SHP77 treated with DMSO at 0.1 percent for 48 hours (cell line): ENCODE data around the gene ERC1.

ENCODE experiments used
- DNase-seq: peaks from one replicate; lab custom pipeline; 2025; lab: John Stamatoyannopoulos, UW

Gene ERC1

DNA sequence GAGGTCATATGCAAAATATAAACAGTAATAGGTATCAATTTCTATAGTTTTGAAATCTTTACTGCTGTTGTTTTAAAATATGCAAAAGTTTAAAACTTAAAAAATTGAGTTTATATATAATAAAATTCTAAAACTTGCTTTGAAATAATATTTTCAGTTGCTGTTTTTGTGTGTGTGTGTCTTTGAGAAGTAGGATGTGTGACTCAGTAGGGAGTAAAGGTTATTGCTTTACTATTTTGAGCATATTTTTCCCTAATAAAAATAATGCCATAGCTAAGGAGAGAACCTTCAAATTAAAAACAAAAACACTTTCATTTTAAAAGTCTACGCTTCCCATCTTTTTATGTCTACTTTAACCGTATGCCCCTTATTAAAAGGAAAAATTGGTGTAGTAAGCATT lies 365.3 kb downstream of the ERC1 start:
- DNase-seq = no peak

DNA sequence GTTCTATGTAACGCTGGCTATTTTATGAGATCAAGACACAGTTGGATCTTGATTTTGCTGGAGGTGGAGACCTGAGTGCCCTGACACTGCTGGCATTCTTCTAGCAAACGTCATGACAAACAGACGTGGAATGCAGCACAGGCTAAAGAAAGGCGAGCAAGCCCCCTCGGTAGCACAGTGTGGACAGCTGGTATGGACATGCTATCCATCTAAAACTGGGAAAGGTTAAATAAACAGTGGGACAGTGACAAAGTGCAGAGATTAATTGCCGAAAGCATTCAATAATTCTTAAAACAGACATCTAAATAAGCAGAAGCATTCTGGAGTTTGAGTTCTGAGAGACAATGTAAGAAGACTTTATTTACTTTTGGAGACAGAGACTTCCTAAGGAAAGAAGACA lies 366.1 kb downstream of the ERC1 start:
- no peak for DNase-seq

DNA sequence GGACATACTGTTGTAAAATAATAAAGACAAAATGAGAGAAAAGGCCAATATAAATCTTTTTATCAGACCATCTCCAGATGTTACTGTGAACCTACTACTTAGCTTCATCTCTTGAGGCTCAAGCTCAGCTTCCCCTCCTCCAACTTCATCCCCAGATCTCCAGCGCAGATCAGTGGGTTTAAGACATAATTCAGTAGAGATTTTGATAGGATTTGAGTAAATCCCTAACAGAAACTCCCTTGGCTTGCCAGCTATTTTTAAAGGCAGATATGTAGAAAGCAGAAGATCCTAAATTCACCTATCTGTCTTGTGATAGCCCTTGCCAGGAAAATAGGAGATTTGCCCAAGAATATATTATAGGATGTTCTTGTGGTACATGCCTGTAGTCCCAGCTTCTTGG lies 366.7 kb downstream of the ERC1 start:
- DNase-seq = no peak

DNA sequence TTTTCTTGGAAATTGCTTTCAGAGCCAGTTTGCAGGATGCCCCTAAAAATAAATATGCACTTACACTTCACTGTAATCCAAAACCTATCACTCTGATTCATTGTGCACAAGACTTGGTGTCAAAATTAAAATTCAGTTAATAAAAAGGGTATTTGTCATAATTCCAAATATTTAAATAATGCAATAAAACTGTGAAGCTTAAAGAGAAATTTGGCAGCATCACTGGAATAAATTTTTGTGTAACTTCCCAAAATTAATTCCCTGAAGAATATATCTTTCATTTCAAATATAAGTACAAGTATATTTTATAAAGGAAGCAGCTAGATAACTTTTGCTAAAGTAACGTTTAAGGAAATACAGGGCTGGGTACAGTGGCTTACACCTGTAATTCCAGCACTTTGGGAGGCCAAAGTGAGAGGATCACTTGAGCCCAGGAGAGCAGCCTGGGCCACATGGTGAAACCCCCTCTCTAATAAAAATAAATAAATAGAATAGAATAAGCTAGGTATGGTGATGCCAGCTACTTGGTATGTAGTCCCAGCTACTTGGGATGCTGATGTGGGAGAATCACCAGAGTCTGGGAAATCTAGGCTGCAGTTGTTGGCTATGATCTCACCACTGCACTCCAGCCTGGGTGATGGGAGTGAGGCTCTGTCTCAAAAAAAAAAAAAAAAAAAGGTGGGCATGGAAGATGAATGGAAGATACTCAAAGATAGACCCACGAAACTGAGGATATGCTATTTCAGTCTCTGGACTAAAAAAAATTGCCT lies 369.6 kb downstream of the ERC1 start:
- no peak for DNase-seq

DNA sequence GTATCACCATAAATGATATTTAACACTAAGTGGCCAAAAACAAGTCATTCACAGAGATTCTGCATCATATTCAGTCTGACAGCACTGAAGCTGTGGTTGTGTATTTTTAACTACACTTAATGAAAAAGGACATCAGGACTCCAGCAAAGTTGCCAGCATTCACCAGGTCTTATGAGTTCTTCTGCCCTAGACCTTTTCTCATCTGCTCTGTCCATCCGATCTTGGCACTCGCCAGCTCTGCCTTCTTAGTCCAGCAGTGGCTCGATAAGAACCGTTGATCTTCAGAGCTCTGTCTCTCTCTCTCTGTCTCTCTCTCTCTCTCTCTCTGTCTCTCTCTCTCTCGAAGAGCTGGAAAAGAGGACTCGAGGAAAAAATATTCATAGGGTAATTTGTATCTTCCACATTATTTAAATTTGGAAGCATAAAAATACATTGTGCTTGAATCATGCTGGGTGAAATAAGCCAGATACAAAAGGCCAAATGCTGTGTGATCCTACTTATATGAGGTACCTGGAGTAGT lies 371.2 kb downstream of the ERC1 start:
- no peak for DNase-seq

DNA sequence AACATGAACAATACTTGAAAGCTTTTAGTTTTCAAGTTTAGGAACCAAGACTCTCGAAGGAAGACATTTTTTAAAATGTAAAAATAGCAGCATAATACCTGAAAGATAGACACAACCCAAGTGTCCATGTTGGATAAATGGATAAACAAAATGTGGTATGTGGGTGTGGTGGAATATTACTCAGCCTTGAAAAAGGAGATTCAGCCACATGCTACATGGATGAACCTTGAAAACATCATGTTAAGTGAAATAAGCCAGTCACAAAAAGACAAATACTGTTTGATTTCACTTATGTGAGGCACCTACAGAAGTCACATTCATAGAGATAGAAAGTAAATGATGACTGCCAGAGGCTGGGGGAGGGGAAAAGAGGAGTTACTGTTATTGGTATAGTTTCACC lies 374.7 kb downstream of the ERC1 start:
- no peak for DNase-seq

DNA sequence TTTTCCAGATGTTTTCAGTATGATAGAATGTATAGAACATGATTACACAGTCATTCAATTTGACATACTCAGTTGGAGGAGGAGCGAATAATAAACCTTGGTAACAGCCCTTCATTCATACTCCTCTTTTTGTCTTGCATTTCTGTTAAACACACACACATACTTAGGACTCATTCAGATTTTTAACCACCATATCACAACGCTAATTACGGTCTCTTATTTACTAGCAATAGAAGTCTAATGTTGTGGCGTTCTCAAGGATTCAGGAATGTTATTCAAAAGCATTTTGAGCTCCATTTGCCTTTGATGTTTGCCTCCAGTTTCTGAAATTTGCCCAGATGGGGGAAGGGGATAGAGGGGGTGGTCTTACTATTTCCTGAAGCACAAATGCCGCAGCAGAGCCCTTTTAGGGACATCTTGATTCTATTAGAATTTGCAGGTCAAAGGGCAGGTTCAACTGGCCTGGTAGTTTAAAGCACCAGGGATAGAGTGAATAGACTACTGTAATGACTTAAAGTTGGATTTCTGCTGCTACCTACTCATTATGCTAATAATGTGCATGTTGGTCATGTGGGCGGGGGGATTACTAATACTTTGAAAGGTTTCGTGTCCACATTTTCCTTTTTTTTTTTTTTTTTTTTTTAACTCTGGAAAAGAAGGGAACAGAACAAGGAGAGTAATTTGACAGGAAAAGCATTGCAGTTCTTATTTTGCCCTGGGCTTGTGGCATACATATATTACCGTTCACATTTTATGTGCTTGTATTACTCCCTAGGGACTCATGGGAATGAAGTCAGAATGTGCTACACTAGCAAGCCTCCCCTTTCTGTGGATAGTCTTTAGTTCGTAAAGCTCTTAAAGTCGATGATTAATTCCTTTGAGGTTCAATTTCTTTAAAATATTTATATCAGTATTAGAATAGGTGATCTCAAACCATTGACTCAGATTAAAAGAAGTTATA lies 376.6 kb downstream of the ERC1 start:
- DNase-seq = no peak

DNA sequence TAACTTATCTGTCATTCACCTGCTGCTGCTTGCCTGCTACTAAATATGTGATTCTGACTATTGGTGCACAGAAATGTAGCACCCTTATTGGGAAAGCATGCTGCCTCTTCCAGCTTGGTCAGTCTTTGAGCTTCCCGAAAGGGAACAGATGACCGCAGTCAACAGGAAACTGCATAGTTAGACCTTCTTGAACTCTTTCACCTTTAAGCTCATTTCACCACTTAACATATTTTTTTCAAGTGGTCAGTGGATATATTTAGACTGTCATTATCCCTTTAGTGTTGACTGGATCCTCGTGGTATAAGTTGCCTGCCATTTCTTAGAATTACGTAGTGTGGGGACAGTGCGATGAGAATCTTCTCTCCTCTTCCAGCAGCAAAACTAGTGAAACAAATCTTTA lies 378.4 kb downstream of the ERC1 start:
- no peak for DNase-seq

DNA sequence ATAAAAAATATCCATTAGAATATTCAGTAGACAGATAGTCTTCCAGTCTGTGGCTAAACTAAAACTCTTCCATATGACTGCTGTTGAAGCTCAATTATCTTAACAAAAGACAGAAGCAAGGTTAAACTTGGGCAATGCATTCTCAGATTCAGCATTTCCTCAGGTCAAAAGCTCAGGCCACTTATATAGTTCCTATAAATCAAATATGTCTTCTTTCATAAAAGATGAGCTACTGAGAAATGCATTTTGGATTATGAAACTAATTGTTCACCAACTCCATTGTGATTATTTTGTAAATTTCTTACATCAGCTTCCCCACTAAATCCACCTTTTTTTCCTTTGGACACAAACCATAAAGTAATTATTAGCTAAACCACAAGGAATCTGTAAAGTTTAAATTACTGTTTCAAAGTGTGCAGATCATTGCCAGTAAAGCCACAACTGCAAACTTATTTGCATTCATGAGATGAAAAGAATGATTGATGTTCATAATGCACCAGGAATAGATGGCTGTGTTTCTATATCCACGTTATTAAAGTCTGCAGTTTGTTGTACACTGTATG lies 379.0 kb downstream of the ERC1 start:
- no peak for DNase-seq

DNA sequence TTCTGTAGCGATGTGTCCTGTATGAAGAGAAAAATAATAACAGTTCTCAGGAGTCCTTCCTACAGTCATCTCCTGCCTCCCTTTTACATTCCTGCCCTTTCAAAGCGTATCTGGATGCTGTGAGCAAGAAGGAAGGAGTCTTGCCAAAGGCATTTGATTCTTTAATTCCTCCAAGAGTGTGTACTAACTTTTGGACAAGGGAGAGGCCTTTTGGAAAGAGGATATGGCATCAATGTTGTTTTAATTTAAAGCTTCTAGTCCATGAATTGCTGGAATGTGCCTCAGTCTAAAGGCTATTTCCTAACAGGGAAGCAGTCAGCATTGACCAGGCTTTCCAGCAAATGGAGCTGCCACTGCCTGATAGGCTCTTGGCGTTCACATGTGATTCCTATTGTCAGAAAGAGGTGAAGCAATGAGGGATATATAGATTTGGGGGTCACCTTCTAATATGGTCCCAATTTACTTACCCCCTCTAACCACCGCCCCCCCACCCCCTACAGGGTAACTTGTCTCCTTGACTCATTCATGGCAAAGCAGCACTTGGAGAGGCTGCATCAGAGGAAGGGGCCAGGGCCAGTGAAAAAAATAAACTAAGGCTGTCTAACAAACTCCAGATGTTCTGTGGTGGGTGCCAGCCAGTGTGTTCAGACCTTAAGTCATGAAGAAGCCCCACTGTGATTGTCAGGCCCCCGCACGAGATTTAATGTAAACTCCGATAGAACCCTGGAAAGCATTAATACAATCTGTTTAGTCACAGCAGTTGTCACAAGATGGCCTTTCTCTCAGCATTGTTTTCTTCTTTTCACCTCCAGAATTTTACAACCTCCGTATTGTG lies 383.1 kb downstream of the ERC1 start:
- DNase-seq = no peak

DNA sequence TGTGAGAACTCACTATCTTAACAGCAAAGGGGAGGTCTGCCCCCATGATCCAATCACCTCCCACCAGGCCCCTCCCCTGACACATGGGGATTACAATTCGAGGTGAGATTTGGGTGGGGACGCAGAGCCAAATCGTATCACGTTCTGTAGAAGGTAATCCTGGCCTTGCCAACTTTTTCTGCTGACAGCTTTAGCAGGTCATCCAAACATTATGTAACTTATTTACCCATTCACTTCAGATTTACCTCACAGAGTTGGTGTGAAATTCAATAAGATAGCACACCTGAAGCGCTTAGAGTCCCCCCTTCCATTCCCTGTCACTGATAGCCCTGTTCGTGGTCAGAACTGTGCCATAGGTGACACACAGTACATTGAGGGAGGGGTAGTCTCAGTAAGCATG lies 384.3 kb downstream of the ERC1 start:
- DNase-seq = no peak

DNA sequence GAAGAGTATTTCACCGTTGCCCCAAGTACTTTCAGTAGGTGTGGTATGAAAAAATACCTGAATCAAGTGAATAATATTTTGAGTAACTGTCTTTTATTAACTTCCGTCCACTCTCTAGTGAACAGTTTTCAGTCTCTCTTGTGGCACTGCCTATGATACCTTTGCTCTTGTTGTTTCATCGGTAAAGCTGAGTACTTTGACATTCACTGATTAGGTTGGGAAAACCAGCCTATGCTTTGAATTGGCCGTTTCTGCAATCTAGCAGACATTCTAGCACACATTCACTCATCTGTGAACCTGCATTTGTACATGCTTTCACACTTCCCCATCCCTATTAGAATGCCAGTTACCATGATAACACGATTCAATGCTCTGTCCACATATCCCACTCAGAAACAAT lies 386.1 kb downstream of the ERC1 start:
- no peak for DNase-seq

DNA sequence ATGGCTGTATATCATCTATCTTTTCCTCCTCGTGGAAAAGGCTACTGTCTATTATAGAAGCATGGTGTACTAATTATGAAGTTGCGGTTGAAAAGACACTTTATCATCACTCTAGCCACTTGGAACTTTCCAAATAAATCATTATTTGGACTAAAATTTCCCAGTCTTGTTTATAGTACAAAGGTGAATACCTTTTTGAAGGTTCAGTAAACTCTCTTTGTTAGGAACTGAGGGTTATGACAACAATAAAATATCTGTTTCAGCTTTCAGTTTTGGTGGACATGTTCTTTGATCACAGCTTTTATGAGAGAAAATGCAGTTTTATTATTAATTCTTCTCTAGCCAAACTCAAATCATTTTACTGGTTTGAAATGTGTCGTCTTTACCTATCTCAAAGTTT lies 386.7 kb downstream of the ERC1 start:
- DNase-seq = no peak

DNA sequence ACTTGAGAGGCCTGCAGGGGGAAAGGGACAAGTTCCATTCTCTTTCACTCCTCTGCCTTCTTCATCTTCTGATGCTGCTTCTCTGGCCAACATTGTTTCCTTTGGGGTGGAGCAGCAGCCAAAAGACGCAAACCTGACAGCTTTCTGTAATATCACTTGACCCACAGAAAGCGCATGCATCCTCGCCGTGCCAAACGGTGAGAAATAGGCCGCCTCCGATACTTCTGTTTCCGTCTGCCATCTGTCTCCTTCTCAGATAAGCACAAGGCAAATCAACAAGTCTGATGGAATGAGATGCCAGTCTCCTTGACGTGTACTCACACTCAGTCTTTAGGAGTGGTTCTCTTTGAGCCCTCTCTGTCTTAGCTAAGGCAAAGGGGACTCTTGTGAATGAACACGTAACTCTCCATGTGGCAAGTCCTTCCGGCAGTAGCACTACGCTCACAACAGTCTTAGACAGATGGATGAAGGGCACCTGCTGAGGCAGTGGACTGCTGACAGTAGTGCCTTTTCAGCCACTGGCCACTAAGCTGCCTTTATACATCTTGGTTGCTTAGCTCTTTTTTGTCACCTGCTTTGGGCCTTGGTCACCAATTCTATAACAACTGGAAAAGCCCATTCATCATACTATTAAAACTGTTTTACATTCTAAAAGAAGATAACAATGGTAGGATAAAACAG lies 389.3 kb downstream of the ERC1 start:
- no peak for DNase-seq

DNA sequence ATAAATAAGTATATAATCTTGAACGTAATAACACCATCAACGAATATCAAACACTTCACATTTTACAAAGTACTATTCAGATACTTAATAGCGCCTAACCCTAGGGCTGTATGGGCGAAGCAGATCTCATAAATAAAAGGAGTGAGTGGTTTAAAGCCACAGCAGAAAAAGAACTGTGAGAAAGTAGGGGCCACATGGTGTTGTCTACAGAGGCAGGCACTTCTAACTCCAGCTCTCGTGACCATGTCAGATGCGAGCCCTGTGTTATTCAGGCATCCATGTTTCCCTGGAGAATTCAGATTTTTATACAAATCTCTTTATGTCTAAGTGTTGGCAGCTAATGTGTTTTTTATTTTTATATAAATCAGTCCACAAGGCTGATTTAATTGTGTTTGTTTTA lies 391.1 kb downstream of the ERC1 start:
- DNase-seq = no peak

DNA sequence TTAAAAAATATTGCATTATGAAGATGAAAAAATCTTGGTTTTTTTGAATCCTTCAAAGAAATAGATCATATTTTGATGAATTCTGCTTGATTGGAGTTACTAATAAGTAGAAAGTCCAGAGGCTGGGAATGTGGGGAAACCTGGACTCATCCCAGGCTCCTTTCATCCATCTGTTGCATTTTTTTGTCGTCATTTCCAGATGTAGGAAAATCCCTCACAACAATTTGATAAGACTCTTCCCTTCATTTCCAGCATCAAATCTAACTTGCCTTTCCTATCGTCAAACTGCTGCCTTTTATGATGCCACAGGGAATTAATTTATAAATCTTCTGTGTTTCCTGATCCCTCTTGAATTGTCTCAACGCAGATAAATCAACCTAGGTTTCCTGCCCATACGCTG lies 391.8 kb downstream of the ERC1 start:
- no peak for DNase-seq

DNA sequence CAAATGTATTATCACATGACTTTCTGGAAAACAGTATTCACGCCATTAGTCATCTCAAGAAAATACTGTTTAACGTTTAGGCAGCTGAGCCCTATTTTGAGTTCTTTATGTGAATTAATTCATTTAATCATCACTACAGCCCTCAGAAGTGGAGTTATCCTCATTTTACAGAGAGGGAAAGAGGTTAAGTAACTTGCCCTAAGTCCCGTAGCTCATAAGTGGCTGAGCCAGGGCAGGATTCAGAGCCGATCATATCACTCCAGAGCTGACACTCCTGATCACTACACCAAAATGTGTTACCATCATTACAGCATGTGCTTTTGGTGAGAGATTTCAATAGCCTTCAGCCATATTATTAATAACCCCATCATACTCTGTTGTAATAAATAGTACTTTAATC lies 392.7 kb downstream of the ERC1 start:
- no peak for DNase-seq

DNA sequence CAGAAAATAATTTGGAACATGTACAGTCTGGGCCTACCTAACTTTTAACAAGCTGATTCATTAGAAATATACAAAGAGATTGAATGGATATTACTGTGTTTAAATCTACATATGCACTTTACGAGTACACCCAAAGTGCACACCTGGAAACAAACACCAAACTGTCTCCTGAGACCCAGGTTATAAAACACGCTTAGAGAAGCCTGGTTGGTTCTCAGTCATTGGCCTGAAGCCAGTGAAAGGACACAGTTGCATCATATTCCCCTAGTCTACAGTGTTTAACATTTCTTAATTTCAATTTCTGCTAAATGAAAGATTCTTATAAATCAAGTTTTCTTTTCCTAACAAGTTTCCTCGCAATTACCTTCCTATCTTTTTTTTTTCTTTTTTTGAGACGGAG lies 393.9 kb downstream of the ERC1 start:
- DNase-seq = no peak

DNA sequence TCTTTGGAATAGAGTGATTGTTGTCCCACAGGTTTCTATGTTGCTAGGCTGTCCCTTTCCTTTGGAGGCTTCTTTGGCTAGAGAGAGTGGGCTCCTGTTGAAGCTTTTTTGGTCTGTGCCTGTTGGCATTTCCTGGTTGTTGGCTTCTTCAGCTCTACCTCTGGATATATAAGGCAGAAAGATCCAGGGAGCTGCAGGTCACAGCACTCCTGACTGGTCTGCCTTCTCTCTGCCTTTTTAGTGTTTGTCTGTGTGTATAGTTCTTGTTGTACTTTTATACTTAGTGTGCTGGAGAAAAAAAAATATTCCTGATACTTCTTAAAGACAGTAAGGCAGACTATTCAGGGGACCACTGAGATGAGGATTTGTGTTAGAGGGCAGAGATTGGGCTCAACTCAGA lies 400.7 kb downstream of the ERC1 start:
- no peak for DNase-seq

DNA sequence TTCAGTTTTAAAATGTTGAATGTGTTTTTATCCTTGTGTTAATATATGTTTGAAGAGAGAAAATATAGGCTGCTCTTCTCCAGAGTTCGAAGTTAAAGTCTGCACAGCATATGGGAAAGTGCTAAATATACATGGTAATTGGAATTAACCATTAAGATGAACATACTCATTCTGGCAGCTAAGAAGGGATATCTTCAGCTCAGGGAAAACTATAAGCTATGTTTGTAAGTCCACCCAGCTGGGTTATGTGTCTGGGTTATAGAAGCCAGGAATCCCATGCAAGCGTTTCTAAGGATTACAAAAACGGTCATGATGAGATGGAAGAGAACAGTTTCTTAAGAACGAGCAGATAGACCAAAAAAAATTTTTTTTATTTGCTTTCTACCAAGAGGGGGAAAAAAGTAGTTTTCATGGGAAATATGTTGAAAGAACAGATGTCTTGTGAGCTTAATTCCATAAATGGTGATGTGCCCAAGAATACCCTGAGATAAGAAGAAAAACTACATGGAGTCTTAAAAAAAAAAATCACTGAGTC lies 404.5 kb downstream of the ERC1 start:
- DNase-seq = no peak

DNA sequence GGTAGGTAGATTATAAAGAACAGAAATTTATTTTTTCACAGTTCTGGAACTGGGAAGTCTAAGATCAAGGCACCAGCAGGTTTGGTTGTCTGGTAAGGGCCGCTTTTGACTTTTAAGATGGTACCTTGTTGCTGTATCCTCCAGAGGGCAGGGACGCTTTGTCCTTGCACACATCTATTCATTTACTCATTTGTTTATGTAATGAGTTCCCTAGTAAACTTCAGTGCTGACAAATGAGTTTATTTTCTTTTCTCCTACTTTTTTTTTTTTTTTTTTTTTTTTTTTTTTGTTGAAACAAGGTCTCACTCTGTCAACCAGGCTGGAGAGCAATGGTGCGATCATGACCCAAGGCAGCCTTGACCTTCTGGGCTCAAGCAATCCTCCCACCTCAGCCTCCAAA lies 407.6 kb downstream of the ERC1 start:
- no peak for DNase-seq
